Pulmonary artery endothelial cell (primary cell): ENCODE data around the gene HSPA12A. TPM values are rescaled to one million over a fixed set of nuclear protein-coding genes. Genes with fewer than 3 reads are reported as not detected.

Source experiments
- DNase-seq: peaks from one replicate; pipeline ENCODE4 v3.0.0-alpha.2; 2011; ENCODE audit warnings: low read depth, low spot score
- total RNA-seq: library from RNA; depleted of rRNA; stranded (reverse); fragments of >200 nt; gene quantifications from 2 replicates; pipeline ENCODE4 v1.2.3, GENCODE V29; 2014

The HSPA12A gene
- total RNA-seq, 1 donor from 2014 or later: 0.13 TPM

- DNase-seq: no peak
Measured at GRCh38 chr10:116744163-116744753, 1.9 kb upstream of the HSPA12A start.

GRCh38 chr10:116743266-116744064 is 1.1 kb upstream of the HSPA12A start:
- DNase-seq: no peak

- no peak for DNase-seq
Measured at GRCh38 chr10:116741391-116742351, 695 bp downstream of the HSPA12A start.

- DNase-seq: no peak
Measured at GRCh38 chr10:116740971-116741370, 1.4 kb downstream of the HSPA12A start.

GRCh38 chr10:116738339-116738738 is 4.0 kb downstream of the HSPA12A start:
- no peak for DNase-seq

GRCh38 chr10:116737627-116738327 is 4.6 kb downstream of the HSPA12A start:
- no peak for DNase-seq

- DNase-seq: no peak
Measured at GRCh38 chr10:116733566-116733965, 8.8 kb downstream of the HSPA12A start.

GRCh38 chr10:116732573-116732972 is 9.8 kb downstream of the HSPA12A start:
- no peak for DNase-seq

GRCh38 chr10:116730464-116731260 is 11.7 kb downstream of the HSPA12A start:
- no peak for DNase-seq

- DNase-seq: no peak
Measured at GRCh38 chr10:116729243-116729642, 13.1 kb downstream of the HSPA12A start.

- no peak for DNase-seq
Measured at GRCh38 chr10:116728526-116729096, 13.8 kb downstream of the HSPA12A start.

GRCh38 chr10:116723428-116724281 is 18.7 kb downstream of the HSPA12A start:
- DNase-seq: no peak

- no peak for DNase-seq
Measured at GRCh38 chr10:116722736-116723427, 19.5 kb downstream of the HSPA12A start.

GRCh38 chr10:116721547-116722392 is 20.6 kb downstream of the HSPA12A start:
- no peak for DNase-seq

- DNase-seq: no peak
Measured at GRCh38 chr10:116720668-116721546, 21.5 kb downstream of the HSPA12A start.

GRCh38 chr10:116720241-116720643 is 22.1 kb downstream of the HSPA12A start:
- DNase-seq: no peak

- DNase-seq: no peak
Measured at GRCh38 chr10:116719804-116720203, 22.6 kb downstream of the HSPA12A start.
